Epithelial cell of esophagus (primary cell): ENCODE results near the gene ROBO1.

Experiments
- DNase-seq: peaks from one replicate; pipeline ENCODE4 v3.0.0; 2010; ENCODE audit warnings: low read depth
- H3K4me3 ChIP-seq: 2 replicates; pipeline ENCODE4 v1.5.1; 2011; ENCODE audit warnings: mild to moderate bottlenecking, low read length, control low read depth
- TF ChIP-seq, protein P1 (sequence below): IDR thresholded peaks from 2 replicates; pipeline ENCODE4 v1.5.1; 2011; ENCODE audit warnings: low read depth, mild to moderate bottlenecking, low read length, control low read depth, inconsistent platforms; ENCODE audit not compliant: insufficient read depth; ENCODE audit errors: missing control alignments

ROBO1 gene

DNA sequence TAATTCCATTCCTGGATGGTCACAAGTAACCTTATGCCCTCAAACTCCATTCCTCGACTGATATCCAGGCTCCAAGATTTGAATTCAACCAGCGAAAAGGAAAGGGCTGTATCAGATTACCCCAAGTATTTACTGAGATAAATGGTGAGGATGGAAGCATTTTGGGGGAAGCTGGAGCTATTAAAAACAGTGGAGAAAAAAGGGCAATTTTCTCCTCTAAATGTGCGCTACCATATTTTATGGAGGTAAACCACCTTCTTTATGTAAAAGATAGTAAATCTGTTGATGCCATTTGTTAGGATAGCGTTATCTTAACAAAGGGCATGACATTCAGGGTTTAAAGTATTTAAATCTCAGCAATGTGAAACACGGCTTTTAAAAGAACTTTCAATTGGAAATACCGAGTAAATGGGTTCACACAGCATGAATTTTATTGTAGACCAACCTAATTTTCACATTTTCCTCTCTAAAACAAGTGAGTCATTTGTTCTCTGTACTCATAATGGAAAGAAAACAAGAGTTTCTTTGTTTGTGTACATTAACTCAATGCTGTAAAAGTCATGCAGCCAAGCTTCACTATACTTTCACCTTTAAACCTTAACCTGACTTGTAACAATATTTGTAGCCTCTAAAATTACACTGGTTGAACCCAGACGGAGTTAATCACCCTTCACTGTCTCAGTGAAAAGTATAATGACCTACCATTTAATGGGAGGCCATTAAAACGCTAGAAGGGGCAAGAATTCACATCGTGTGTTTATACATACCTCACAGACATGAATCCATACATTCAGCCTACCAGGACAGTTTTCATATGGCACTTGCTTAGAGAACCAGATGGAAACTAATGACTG lies 773.4 kb downstream of the ROBO1 start:
- no peak overlapping the region for H3K4me3 ChIP-seq
- DNase-seq: no peak
- TF ChIP-seq, protein P1, sequence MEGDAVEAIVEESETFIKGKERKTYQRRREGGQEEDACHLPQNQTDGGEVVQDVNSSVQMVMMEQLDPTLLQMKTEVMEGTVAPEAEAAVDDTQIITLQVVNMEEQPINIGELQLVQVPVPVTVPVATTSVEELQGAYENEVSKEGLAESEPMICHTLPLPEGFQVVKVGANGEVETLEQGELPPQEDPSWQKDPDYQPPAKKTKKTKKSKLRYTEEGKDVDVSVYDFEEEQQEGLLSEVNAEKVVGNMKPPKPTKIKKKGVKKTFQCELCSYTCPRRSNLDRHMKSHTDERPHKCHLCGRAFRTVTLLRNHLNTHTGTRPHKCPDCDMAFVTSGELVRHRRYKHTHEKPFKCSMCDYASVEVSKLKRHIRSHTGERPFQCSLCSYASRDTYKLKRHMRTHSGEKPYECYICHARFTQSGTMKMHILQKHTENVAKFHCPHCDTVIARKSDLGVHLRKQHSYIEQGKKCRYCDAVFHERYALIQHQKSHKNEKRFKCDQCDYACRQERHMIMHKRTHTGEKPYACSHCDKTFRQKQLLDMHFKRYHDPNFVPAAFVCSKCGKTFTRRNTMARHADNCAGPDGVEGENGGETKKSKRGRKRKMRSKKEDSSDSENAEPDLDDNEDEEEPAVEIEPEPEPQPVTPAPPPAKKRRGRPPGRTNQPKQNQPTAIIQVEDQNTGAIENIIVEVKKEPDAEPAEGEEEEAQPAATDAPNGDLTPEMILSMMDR: no peak

DNA sequence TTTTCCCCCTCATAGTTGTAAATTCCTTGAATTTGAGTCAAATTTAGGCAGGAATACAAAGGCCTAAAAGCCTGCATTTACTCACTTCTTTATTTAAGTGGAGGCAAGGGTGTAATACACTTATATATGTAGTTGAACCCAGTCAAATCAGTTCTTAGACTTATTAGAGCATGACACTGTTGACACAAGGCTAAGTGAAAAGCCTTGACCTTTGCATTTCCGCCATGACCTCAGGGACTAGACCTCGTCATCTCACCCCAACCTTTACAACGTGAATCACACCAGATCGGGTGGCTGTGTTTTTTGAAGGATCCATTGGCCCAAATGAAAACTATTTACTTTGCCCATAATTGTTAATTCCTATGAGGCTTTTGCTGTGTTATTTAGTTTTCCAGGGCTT lies 774.4 kb downstream of the ROBO1 start:
- H3K4me3 ChIP-seq: no peak overlapping the region
- TF ChIP-seq, protein P1: no peak
- no peak for DNase-seq

DNA sequence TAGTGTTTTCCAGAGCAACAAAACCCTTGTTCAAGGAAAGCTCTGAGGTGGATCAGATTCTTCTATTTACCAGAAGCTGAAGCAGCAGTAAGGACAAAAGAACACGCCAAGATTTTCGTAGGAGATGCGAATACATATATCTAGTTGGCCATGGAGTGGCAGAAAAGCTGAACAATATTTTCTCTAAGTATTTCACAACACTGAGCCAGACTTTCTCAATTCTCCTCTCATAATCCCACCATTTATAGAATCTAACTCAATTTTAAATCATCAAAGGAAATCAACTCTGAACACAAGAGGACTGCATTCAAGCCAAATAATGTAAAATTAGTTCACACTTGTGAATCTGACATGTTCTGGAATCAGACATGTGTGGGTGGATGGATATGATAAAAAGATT lies 775.0 kb downstream of the ROBO1 start:
- H3K4me3 ChIP-seq: no peak overlapping the region
- no peak for DNase-seq
- TF ChIP-seq, protein P1: no peak

DNA sequence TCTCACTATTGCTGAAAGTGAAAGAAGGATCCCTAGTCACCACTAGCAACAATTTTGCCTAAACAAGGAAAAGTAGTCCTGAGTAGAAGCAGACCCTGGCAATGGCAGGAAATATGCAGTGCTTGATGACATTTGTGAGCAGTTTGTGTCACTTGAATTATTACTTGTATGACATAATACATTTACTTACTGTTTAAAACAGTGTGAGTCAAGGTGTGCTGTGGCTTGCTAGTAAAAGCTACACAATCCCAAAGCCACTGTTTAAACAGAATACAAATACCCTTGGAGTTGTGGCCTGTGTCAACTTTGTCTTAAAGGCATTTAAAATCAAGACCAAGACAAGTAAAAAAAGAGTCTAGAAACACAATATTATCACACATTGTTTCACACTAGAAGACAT lies 775.4 kb downstream of the ROBO1 start:
- DNase-seq: no peak
- TF ChIP-seq, protein P1: no peak
- H3K4me3 ChIP-seq: no peak overlapping the region

DNA sequence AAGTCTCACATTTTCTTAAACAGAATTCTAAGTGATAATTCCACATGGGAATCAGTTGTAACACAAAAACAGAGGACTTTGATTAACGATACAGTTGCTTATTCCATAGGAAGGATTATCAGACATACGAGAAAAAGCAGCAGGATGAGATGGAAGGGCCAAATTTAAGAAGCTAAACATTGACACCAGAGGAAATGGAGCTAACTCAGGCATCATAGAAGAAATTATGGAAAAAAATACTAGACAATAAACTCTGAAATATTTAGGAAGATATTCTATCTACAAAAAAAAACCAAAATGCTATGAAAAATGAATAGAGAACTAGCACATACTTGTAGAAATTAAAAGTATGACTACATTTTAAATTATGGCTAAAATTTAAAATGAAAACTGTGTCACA lies 776.1 kb downstream of the ROBO1 start:
- no peak overlapping the region for H3K4me3 ChIP-seq
- TF ChIP-seq, protein P1: no peak
- DNase-seq: no peak

DNA sequence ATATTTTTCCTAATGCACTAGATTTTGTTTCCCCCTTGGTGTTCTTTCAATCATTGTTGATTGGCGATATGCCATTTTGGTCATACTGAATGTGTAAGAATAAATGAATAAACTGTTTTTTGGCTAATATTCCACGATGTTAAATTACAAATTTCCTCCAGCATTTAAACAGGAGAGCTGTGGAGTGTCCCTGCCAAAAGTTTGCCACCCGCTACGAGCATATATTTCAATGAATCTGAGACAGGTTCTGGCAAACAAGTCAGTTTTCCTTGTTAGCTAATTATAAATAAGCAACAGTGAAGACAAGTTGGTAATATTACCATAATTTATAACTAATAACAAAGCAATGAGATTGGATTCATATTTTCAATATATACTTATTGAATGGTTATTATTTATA lies 777.6 kb downstream of the ROBO1 start:
- TF ChIP-seq, protein P1: no peak
- H3K4me3 ChIP-seq: no peak overlapping the region
- DNase-seq: no peak

DNA sequence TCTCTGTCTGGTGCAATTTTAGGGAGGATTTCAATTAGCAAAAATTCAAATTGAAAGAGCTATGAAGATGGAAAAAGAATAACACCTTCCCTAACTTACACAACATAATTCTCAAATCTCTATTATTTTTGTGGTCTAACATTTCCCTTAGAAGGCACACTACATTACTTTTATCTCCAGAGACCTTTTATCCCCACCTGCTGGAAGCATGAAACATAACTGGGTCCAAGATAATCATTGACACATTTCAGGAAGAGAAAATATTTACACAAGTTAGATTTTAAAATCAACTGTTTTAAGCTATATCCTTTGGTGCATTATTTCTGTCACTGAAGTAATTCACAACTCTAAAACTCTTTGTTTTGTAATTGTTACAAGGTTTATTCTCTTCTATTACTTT lies 779.5 kb downstream of the ROBO1 start:
- peak; percentile 41 for DNase-seq
- no peak overlapping the region for H3K4me3 ChIP-seq
- TF ChIP-seq, protein P1: peak; percentile 43
